HFFc6 (cell line): ENCODE data around the gene MARCHF6. TPM values are rescaled to one million over a fixed set of nuclear protein-coding genes. Genes with fewer than 3 reads are reported as not detected.
A peak's percentile ranks its signal among the peaks of the same experiment; 100 is the strongest.

Source experiments
- DNase-seq: peaks from one replicate; pipeline ENCODE4 v3.0.0-alpha.2; 2018
- H3K27ac Mint-ChIP-seq: 2 replicates; pipeline ENCODE4 v1.8.0; 2020; ENCODE audit warnings: mild to moderate bottlenecking, mixed read lengths
- H3K27me3 Mint-ChIP-seq: 2 replicates; pipeline ENCODE4 v1.8.0; 2021; ENCODE audit warnings: mild to moderate bottlenecking, moderate library complexity, mixed read lengths; ENCODE audit not compliant: insufficient read depth
- H3K36me3 Mint-ChIP-seq: 2 replicates; pipeline ENCODE4 v1.8.0; 2021; ENCODE audit warnings: low read depth, mixed read lengths
- H3K4me1 Mint-ChIP-seq: 2 replicates; pipeline ENCODE4 v1.8.0; 2020; ENCODE audit warnings: low read depth, mixed read lengths
- H3K4me3 Mint-ChIP-seq: 2 replicates; pipeline ENCODE4 v1.8.0; 2020; ENCODE audit warnings: mild to moderate bottlenecking, moderate library complexity, mixed read lengths
- H3K9me3 Mint-ChIP-seq: 2 replicates; pipeline ENCODE4 v1.8.0; 2020; ENCODE audit warnings: mild to moderate bottlenecking, mixed read lengths
- total RNA-seq, 6 experiments: library from RNA; stranded (reverse); fragmentation: NEBNext Ultra II Directional; extraction: Animal tissue kit (Norgen Biotek cat#: 25700); gene quantifications; 2 replicates in 1 of 6; 3 replicates in 5 of 6; pipeline ENCODE4 v1.2.3, GENCODE V29; 2021
- TF ChIP-seq, protein P1 (sequence below): fragments of 200-600 bp; sonication (generic); IDR thresholded peaks from 2 replicates; pipeline ENCODE4 v1.5.0; 2021; ENCODE audit warnings: antibody characterized with exemption, mild to moderate bottlenecking

Gene MARCHF6
- total RNA-seq, 6 experiments from 2014 or later = 129 to 194 (median 156) TPM

DNA sequence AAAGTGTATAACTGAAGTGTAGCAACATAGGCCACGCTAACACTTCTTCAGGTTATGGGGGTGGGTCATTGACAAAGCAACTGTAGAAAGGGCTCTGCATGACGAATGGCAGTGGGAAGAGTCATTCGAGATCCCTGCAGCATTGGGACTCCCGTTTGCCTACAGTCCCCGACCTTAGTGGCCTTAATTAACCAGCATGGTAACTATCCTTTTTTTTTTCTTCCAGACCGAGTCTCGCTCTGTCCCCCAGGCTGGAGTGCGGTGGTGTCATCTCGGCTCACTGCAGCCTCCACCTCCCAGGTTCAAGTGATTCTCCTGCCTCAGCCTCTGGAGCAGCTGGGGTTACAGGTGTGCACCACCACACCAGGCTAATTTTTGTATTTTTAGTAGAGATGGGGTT is 31.6 kb upstream of the MARCHF6 start:
- peaks cover 5% of the 10 kb centered on the region; the same call in 1 of the 2 replicates for H3K27me3 Mint-ChIP-seq
- no peak overlapping the region for H3K27ac Mint-ChIP-seq
- H3K9me3 Mint-ChIP-seq = peaks cover 6% of the 10 kb centered on the region; the same call in 1 of the 2 replicates
- no peak for DNase-seq
- peaks cover 19% of the 10 kb centered on the region for H3K4me1 Mint-ChIP-seq
- no peak overlapping the region for H3K4me3 Mint-ChIP-seq
- TF ChIP-seq, protein P1, sequence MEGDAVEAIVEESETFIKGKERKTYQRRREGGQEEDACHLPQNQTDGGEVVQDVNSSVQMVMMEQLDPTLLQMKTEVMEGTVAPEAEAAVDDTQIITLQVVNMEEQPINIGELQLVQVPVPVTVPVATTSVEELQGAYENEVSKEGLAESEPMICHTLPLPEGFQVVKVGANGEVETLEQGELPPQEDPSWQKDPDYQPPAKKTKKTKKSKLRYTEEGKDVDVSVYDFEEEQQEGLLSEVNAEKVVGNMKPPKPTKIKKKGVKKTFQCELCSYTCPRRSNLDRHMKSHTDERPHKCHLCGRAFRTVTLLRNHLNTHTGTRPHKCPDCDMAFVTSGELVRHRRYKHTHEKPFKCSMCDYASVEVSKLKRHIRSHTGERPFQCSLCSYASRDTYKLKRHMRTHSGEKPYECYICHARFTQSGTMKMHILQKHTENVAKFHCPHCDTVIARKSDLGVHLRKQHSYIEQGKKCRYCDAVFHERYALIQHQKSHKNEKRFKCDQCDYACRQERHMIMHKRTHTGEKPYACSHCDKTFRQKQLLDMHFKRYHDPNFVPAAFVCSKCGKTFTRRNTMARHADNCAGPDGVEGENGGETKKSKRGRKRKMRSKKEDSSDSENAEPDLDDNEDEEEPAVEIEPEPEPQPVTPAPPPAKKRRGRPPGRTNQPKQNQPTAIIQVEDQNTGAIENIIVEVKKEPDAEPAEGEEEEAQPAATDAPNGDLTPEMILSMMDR = no peak
- peaks cover 15% of the 10 kb centered on the region for H3K36me3 Mint-ChIP-seq

DNA sequence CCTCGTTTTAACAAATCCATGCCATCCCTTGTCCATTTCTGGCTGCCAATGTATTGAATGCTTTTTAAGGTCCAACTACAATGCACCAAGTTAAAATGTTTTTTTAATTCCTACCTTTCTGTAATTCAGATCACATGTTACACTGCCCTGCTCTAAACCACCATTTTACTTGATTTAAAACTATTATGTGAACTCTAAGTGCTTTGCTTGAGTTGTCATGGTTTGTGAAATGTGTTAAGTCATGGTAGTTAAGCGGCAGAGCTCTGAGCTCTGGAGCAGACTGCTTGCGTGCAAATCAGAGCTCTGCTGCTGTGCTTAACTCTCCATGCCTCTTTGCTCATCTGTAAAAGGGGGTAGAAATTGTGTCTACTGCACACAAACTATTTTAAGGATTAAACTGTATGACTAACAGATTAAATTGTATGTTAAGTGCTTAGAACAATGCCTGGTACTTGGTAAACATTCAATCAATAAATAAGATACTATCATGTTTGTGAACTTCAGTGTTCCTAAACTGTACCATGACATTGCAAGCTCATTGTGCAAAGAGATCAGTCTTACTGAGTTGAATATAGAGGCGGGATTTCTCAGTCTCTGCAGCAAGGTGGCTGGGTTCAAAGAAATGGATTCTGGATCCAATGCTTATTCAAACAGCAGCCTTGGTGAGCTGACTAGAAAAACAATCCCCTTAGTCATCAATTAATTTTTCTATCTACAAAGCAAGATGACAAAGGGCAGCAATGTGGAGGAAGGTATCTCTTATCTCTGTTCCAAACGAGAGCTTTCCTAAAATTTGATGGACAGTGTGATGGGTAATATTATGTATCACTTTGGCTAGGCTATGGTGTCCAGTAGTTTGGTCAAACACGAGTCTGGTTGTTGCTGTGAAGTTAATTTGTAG is 29.7 kb upstream of the MARCHF6 start:
- H3K9me3 Mint-ChIP-seq = no peaks in the 10 kb centered on the region
- H3K36me3 Mint-ChIP-seq = 0 out of 2 replicates have a peak, but pooled peaks cover 2% of the 10 kb centered on the region
- DNase-seq = no peak

DNA sequence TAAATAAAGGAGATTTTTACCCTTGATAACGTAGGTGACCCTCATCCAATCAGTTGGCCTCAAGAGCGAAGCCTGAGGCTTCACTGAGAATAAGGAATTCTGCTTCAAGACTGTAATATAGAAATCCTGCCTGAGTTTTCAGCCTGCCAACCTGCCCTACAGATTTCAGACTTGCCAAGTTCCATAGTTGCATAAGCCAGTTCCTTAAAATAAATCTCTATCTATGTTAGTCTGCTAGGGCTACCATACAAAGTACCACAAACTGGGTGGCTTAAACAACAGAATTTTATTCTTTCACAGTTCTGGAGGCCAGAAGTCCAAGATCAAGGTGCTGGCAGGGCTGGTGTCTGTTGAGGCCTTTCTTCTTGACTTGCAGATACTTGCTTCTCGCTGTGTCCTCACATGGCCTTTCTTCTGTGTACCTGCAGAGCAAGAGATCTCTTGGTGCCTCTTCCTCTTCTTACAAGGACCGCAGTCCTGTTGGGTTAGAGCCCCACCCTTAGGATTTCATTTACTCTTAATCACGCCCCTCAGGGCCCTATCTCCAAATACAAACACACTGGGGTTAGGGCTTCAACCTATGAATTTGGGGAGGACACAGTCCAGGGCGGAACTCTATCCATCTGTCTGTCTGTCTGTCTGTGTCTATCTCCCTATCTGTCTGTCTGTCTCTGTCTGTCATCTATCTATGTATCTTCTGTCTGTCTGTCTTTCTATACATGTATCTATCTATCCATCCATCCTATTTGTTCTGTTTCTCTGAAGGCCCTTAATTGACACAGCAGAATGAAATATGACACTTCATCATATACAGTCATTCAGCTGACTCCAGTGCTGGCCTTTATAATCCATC is 28.8 kb upstream of the MARCHF6 start:
- Mint-ChIP-seq H3K36me3 (no peaks in the 10 kb centered on the region), H3K27ac (no peak overlapping the region)

More for the DNA sequence above, 29.7 kb upstream of the MARCHF6 start:
- no peak overlapping the region for H3K4me3 Mint-ChIP-seq
- H3K27ac Mint-ChIP-seq = no peak overlapping the region
- H3K27me3 Mint-ChIP-seq = peaks cover 4% of the 10 kb centered on the region; the same call in 1 of the 2 replicates
- H3K4me1 Mint-ChIP-seq = peaks cover 22% of the 10 kb centered on the region
- TF ChIP-seq, protein P1 = no peak

DNA sequence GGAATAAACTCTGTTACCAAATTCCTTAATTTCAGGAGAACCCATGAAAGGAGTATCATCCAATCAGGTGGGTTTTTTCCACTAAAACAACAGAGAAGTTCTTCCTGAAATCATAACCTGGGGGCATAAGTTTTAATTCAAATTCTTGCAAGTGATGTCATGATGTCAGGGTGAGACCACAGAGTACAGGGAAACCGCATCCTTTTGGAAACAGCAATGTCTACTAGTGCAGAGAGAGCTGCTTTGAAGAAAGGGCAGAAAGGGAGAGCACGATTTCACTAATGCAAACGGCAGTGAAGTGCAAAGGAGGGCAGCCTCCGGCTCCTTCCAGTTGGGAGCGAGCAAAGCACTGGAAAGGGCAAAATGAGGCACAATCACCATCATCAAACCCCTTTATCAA is 25.2 kb upstream of the MARCHF6 start:
- Mint-ChIP-seq H3K4me3 (no peak overlapping the region), H3K36me3 (no peaks in the 10 kb centered on the region), H3K27me3 (peaks cover 2% of the 10 kb centered on the region), H3K4me1 (peaks cover 58% of the 10 kb centered on the region), H3K9me3 (no peaks in the 10 kb centered on the region), H3K27ac (peak overlapping the region; percentile 55; the same call in 1 of the 2 replicates)
- DNase-seq = peak; percentile 41
- TF ChIP-seq, protein P1 = no peak

More for the DNA sequence above, 28.8 kb upstream of the MARCHF6 start:
- no peak overlapping the region for H3K4me3 Mint-ChIP-seq
- no peaks in the 10 kb centered on the region; the same call in 1 of the 2 replicates for H3K27me3 Mint-ChIP-seq
- no peak for DNase-seq
- no peaks in the 10 kb centered on the region for H3K9me3 Mint-ChIP-seq
- H3K4me1 Mint-ChIP-seq = peaks cover 31% of the 10 kb centered on the region
- TF ChIP-seq, protein P1 = no peak

DNA sequence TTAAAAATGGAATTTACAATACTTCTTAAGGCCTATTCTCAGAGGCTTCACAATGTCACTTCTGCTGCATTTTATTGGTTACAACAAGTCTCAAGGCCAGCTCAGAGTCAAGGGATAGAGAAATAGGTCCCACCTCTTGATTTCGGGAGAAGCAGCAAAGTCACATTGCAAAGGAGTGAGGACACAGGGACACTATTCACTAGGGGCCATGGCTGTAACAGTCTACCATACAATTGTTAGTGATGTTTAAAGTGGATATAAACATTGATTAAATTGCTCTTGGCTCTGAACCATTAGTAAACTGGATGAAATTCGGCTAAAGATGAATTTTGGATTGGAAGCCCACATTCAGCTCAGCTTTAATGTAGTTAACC is 24.1 kb upstream of the MARCHF6 start:
- Mint-ChIP-seq H3K36me3 (no peaks in the 10 kb centered on the region), H3K27ac (peak overlapping the region; percentile 68), H3K27me3 (peaks cover 2% of the 10 kb centered on the region), H3K9me3 (no peaks in the 10 kb centered on the region), H3K4me3 (no peak overlapping the region; the same call in 1 of the 2 replicates), H3K4me1 (peaks cover 47% of the 10 kb centered on the region)
- DNase-seq = peak; percentile 31
- TF ChIP-seq, protein P1 = no peak
